B cell (primary cell): ENCODE results near the gene PARVA. TPM values are rescaled to one million over a fixed set of nuclear protein-coding genes. Genes with fewer than 3 reads are reported as not detected.

Source experiments
- ATAC-seq: fragments of 200-7000 bp; cut with Tn5 transposase; one replicate; pipeline ENCODE4 v1.10.0; 2021; ENCODE audit warnings: low read depth, mild to moderate bottlenecking, moderate number of reproducible peaks, moderate library complexity
- CTCF ChIA-PET: fragments of 350-600 bp; sonication (Branson Sonifier 250); formaldehyde crosslinking; loops from one replicate; lab custom pipeline; 2021; ENCODE audit warnings: antibody characterized with exemption, inconsistent platforms; lab: Charles Lee
- POLR2A ChIA-PET: fragments of 350-600 bp; sonication (Branson Sonifier 250); formaldehyde crosslinking; loops from one replicate; lab custom pipeline; 2021; ENCODE audit warnings: antibody characterized with exemption; lab: Charles Lee
- DNase-seq: peaks from one replicate; pipeline ENCODE4 v3.0.0; 2013
- H2AFZ ChIP-seq: 2 replicates; pipeline ENCODE4 v1.6.1; 2012; ENCODE audit warnings: mild to moderate bottlenecking, low read depth, low read length; ENCODE audit not compliant: insufficient read depth, poor library complexity, severe bottlenecking
- H3K27ac ChIP-seq, 2 donors: 1 replicate in 1 of 2; 2 replicates in 1 of 2; pipeline ENCODE4 v1.5.1; 2012 to 2013; ENCODE audit warnings: low read length in 2 of 2, mild to moderate bottlenecking in 2 of 2, moderate library complexity in 1 of 2
- H3K27me3 ChIP-seq, 4 experiments: fragments of 200-600 bp in 1 of 4; sonication (generic) in 1 of 4; replicated peaks in 1 of 4; 1 replicate in 2 of 4; 2 replicates in 2 of 4; pipeline versions ENCODE4 v1.6.1 to v1.7.0; 2013 to 2016; ENCODE audit warnings: low read length in 3 of 4, mild to moderate bottlenecking in 2 of 4, mixed read lengths in 1 of 4, moderate library complexity in 1 of 4; ENCODE audit not compliant: insufficient read depth in 4 of 4, control insufficient read depth in 3 of 4; ENCODE audit errors: control extremely low read depth in 1 of 4
- H3K36me3 ChIP-seq, 2 experiments: replicated peaks in 1 of 2; 1 replicate in 1 of 2; 2 replicates in 1 of 2; pipeline versions ENCODE4 v1.6.1 to v1.7.1; 2013; ENCODE audit warnings: low read length in 1 of 2; ENCODE audit not compliant: insufficient read depth in 2 of 2, control insufficient read depth in 1 of 2; ENCODE audit errors: control extremely low read depth in 1 of 2, extremely low read depth in 1 of 2
- H3K4me1 ChIP-seq, 2 donors: fragments of 200-600 bp in 1 of 2; sonication (generic) in 1 of 2; 1 replicate in 1 of 2; 2 replicates in 1 of 2; pipeline versions ENCODE4 v1.5.1 to v1.6.1; 2013 to 2017; ENCODE audit warnings: low read length in 2 of 2; ENCODE audit not compliant: control insufficient read depth in 2 of 2, insufficient read depth in 2 of 2
- H3K4me2 ChIP-seq: replicated peaks from 2 replicates; pipeline ENCODE3; 2012; ENCODE audit warnings: mild to moderate bottlenecking, low read depth, low read length; ENCODE audit not compliant: poor library complexity, severe bottlenecking
- H3K4me3 ChIP-seq, 5 experiments: fragments of 200-600 bp in 1 of 5; sonication (generic) in 1 of 5; 1 replicate in 3 of 5; 2 replicates in 2 of 5; pipeline versions ENCODE4 v1.5.1 to v1.7.0; 2011 to 2016; ENCODE audit warnings: low read length in 4 of 5, mild to moderate bottlenecking in 4 of 5, low read depth in 2 of 5, control low read depth in 1 of 5, moderate library complexity in 1 of 5; ENCODE audit not compliant: insufficient read depth in 1 of 5; ENCODE audit errors: control extremely low read depth in 1 of 5, extremely low read depth in 1 of 5
- H3K79me2 ChIP-seq: fragments of 200-600 bp; sonication (generic); one replicate; pipeline ENCODE4 v1.6.0; 2016; ENCODE audit warnings: low read length; ENCODE audit not compliant: control insufficient read depth, insufficient read depth
- H3K9ac ChIP-seq: fragments of 200-600 bp; sonication (generic); 2 replicates; pipeline ENCODE4 v1.6.1; 2017; ENCODE audit warnings: mild to moderate bottlenecking, low read length, moderate library complexity
- H3K9me3 ChIP-seq, 3 donors: one replicate each; pipeline versions ENCODE4 v1.6.1 to v1.7.1; 2013; ENCODE audit warnings: low read length in 2 of 3; ENCODE audit not compliant: control insufficient read depth in 2 of 3, insufficient read depth in 1 of 3; ENCODE audit errors: control extremely low read depth in 1 of 3
- H4K20me1 ChIP-seq: 2 replicates; pipeline ENCODE4 v1.6.0; 2012; ENCODE audit warnings: mild to moderate bottlenecking, low read length; ENCODE audit not compliant: insufficient read depth, control insufficient read depth, poor library complexity, severe bottlenecking
- H3K27ac Mint-ChIP-seq: one replicate; pipeline ENCODE4 v1.8.0; 2021; ENCODE audit warnings: mixed read lengths
- H3K27me3 Mint-ChIP-seq: one replicate; pipeline ENCODE4 v1.8.0; 2021; ENCODE audit warnings: mixed read lengths
- H3K4me1 Mint-ChIP-seq: one replicate; pipeline ENCODE4 v1.8.0; 2021; ENCODE audit warnings: mixed read lengths
- H3K4me3 Mint-ChIP-seq: one replicate; pipeline ENCODE4 v1.8.0; 2021; ENCODE audit warnings: mixed read lengths
- H3K9me3 Mint-ChIP-seq: one replicate; pipeline ENCODE4 v1.8.0; 2022; ENCODE audit warnings: mixed read lengths; ENCODE audit not compliant: insufficient read depth
- CTCF ChIP-seq: fragments of 200-600 bp; IDR thresholded peaks from one replicate; pipeline ENCODE4 v1.8.0; 2022; ENCODE audit warnings: antibody characterized with exemption, mild to moderate bottlenecking
- EZH2 ChIP-seq: IDR thresholded peaks from 2 replicates; pipeline ENCODE4 v1.6.1; 2012; ENCODE audit warnings: borderline replicate concordance, low read depth, mild to moderate bottlenecking, moderate library complexity, low read length; ENCODE audit not compliant: insufficient read depth, poor library complexity, severe bottlenecking
- WGBS: methylation state at CpG from one replicate; pipeline ENCODE4 v1.1.5; 2013; ENCODE audit warnings: missing lambda C conversion rate; ENCODE audit not compliant: insufficient coverage; 5-methylcytosine and 5-hydroxymethylcytosine counted together
- intact Hi-C: fragments of 100-400 bp; cut with micrococcal nuclease; formaldehyde crosslinking; loops from one replicate; pipeline ENCODE4 v1.10.0; 2022
- polyA plus RNA-seq: library from polyadenylated mRNA; depleted of rRNA; stranded (reverse); fragments of >200 nt; gene quantifications from 2 replicates; pipeline ENCODE4 v1.2.3, GENCODE V29; 2012
- total RNA-seq, 2 donors: library from RNA; stranded (reverse); fragments of 120-200 nt in 1 of 2; gene quantifications; 1 replicate in 1 of 2; 2 replicates in 1 of 2; pipeline versions ENCODE4 v1.2.3 to v1.2.4, GENCODE V29; 2013 to 2022

Gene PARVA
- total and polyA plus RNA-seq, 2 donors (not counting 1 experiment from before 2014, with no cell fraction given), result not detected

- Histone ChIP-seq H3K4me3 (no peak overlapping the region), H3K9ac (no peak overlapping the region), H3K36me3 (no peaks in the 10 kb centered on the region), H3K27ac (no peak overlapping the region), H3K9me3 (no peaks in the 10 kb centered on the region), H3K27me3 (no peaks in the 10 kb centered on the region), H3K4me1 (no peaks in the 10 kb centered on the region), H2AFZ (no peak overlapping the region), H4K20me1 (no peaks in the 10 kb centered on the region), H3K4me2 (no peak overlapping the region), H3K79me2 (no peaks in the 10 kb centered on the region)
- Mint-ChIP-seq H3K4me3 (no peak overlapping the region), H3K27me3 (no peaks in the 10 kb centered on the region), H3K4me1 (no peaks in the 10 kb centered on the region), H3K27ac (no peak overlapping the region), H3K9me3 (no peaks in the 10 kb centered on the region)
- CTCF ChIA-PET, result no interaction called here
- intact Hi-C loops, result no loop called here
- DNase-seq (no peak), ATAC-seq (no peak)
- no peak for TF ChIP-seq EZH2
- no peak for TF ChIP-seq CTCF
- POLR2A ChIA-PET, result no interaction called here
- 79% methylated on average over 7 of the region's 9 CpGs for WGBS
Observed at GRCh38 chr11:12512826-12513395, 135.5 kb downstream of the PARVA start.

- Mint-ChIP-seq H3K4me3 (no peak overlapping the region), H3K27me3 (no peaks in the 10 kb centered on the region), H3K4me1 (no peaks in the 10 kb centered on the region), H3K27ac (no peak overlapping the region), H3K9me3 (no peaks in the 10 kb centered on the region)
- CTCF ChIA-PET, result no interaction called here
- WGBS, result 71% methylated on average over 3 of the region's 4 CpGs
- POLR2A ChIA-PET, result no interaction called here
- Histone ChIP-seq H2AFZ (no peak overlapping the region), H3K27me3 (no peaks in the 10 kb centered on the region), H3K27ac (no peak overlapping the region), H3K4me3 (no peak overlapping the region), H3K4me1 (no peaks in the 10 kb centered on the region), H4K20me1 (no peaks in the 10 kb centered on the region), H3K79me2 (no peaks in the 10 kb centered on the region), H3K4me2 (no peak overlapping the region), H3K9ac (no peak overlapping the region), H3K36me3 (no peaks in the 10 kb centered on the region), H3K9me3 (no peaks in the 10 kb centered on the region)
- DNase-seq (no peak), ATAC-seq (no peak)
- no peak for TF ChIP-seq EZH2
- no peak for TF ChIP-seq CTCF
- intact Hi-C loops, result no loop called here
Observed at GRCh38 chr11:12516387-12517105, 139.2 kb downstream of the PARVA start.
